DOHH2 (cell line): ENCODE data around the gene GSTA2.

ENCODE experiments used
- CTCF ChIP-seq: fragments of 200-600 bp; sonication (generic); IDR thresholded peaks from one replicate; pipeline ENCODE4 v1.5.1; 2014; ENCODE audit warnings: antibody characterized with exemption, mild to moderate bottlenecking, low read depth, low read length; ENCODE audit not compliant: poor library complexity, severe bottlenecking
- EZH2phosphoT487 ChIP-seq: fragments of 200-600 bp; sonication (generic); IDR thresholded peaks from 2 replicates; pipeline ENCODE4 v1.6.1; 2017; ENCODE audit warnings: borderline replicate concordance, mild to moderate bottlenecking, antibody characterized with exemption, low read length, moderate library complexity, mixed read lengths

- TF ChIP-seq CTCF (no peak), EZH2phosphoT487 (no peak)
Observed at GRCh38 chr6:52790861-52791260, 27.6 kb upstream of the GSTA2 start.
